Motor neuron (in vitro differentiated cells): Measurements from ENCODE around the gene RGS6. TPM values are rescaled to one million over a fixed set of nuclear protein-coding genes. Genes with fewer than 3 reads are reported as not detected.
"Not testable (repeated sequence)": the region's sequence is repeated elsewhere in the genome, so short reads cannot be mapped to it uniquely, and the experiment has no call there.

Experiments
- ATAC-seq, 8 experiments: fragments of 200-7000 bp; cut with Tn5 transposase; replicated peaks in 6 of 8; 2 replicates each; pipeline ENCODE4 v1.8.0; 2021; ENCODE audit warnings: mild to moderate bottlenecking in 8 of 8, moderate library complexity in 8 of 8
- H3K27ac ChIP-seq, 2 donors: fragments of 250-450 bp; sonication (Bioruptor Pico); 2 replicates each; pipeline ENCODE4 v1.9.0; 2021; ENCODE audit warnings: antibody characterized with exemption in 2 of 2, mild to moderate bottlenecking in 2 of 2, moderate library complexity in 1 of 2
- H3K4me1 ChIP-seq, 2 donors: fragments of 250-450 bp; sonication (Bioruptor Pico); replicated peaks in 1 of 2; 2 replicates each; pipeline ENCODE4 v1.6.1; 2021; ENCODE audit warnings: antibody characterized with exemption in 2 of 2, mild to moderate bottlenecking in 2 of 2, moderate library complexity in 1 of 2
- H3K4me3 ChIP-seq, 5 donors: fragments of 250-450 bp; sonication (Bioruptor Pico); 2 replicates each; pipeline ENCODE4 v1.9.0; 2021; ENCODE audit warnings: antibody characterized with exemption in 5 of 5, mild to moderate bottlenecking in 5 of 5, moderate library complexity in 4 of 5
- WGBS, 10 experiments: fragments of 450-650 bp; shearing (Covaris generic); methylation state at CpG; one replicate each; pipeline ENCODE4 v1.0.0; 2022; 5-methylcytosine and 5-hydroxymethylcytosine counted together
- in situ Hi-C, 9 experiments: fragments of 400-800 bp; cut with MboI; loops; one replicate each; pipeline ENCODE4 v1.15.0; 2021; ENCODE audit warnings: low sequenced_read_pairs in 9 of 9, low pct_unique_long_range_greater_than_20kb in 2 of 9; ENCODE audit not compliant: unreplicated experiment in 9 of 9
- total RNA-seq, 8 experiments: library from RNA; unstranded; fragments of 300-600 nt; gene quantifications; 2 replicates each; pipeline versions ENCODE4 v1.2.3 to v1.2.4, GENCODE V29; 2022

The RGS6 gene
- 10 to 100 TPM in 1 of 8 experiments, 1 to 10 TPM in 4, under 1 TPM in 3; 0.22 to 15.5 (median 1.3) TPM for total RNA-seq

DNA sequence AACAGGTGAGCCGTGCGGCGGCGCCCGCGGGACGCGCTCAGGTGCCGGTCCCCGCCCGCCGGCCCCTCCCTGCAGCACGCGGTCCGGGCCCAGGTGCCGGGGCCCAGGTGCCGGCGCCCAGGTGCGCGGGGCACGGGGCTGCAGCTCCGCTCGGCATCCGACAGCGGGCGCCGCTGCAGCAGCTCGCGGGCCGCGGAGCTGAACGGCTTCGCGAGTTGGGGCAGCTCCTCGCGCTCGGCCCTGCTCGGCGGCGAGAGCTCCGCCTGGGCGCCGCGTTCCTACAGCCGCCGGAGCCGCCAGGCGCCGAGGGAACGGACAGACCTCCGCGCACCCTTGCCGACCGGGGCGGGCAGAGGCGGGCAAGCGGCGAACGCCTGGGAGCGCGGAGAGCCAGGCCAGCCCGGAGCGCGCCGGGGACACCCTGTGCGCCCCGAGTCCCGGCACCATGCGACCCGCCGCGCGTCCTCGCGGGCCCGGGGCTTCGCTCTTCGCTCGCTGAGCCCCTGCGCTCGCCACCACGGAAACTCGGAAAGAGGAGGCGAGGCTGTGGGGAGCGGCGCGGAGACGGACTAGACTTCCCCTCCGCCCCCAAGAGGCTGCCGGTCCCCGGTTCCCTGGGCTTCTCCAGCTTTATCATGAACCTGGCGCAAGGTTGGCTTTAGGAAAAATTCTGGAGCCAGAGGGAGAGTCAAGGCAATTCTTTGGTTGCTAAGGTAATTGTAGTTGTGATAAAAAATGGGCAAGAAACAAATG lies at the start of gene RGS6:
Gene RGS6 (plus strand): TSS at position 201 of the 753 bp plus-strand sequence.
- Histone ChIP-seq H3K27ac (no peak within 1 kb of the TSS), H3K4me1 (peaks cover 6 to 10% of the 10 kb centered on the region in 2 donors), H3K4me3 (peak within 1 kb of the TSS; percentile 45 to 51 (median 50))
- in situ Hi-C loops = no loop called here
- 0 to 3% (median 0%) methylated on average over 1 to 14 of the region's 92 CpGs; no CpG with 5 or more reads in 4 of the 10 experiments for WGBS, 10 experiments
- ATAC-seq = peak; percentile 81 to 98 (median 91)

DNA sequence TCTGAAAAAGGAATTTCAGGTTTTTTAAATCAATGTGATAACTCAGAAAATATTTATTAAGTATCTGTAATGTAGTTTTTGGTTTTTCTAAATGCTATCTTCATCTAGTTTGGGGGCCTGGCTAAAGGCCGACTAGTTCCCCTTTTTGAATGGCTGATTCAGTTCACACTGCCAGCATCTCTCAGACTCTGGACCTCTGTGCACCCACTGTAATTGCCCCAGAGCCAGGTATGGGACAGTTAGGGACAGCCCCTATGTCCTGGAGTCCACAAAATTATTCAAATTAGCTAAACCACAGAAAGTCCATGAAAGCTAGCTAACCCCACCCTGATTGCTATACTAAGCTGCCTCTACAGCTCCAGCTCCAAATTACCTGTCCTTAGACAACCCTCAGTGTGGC lies 49.1 kb upstream of the RGS6 start:
- in situ Hi-C loops = no loop called here
- H3K4me1 ChIP-seq = no peaks in the 10 kb centered on the region
- ATAC-seq = no peak
- H3K27ac ChIP-seq = no peak overlapping the region
- 40 to 86% (median 73%) methylated on average over 1 of the region's 1 CpG; no CpG with 5 or more reads in 6 of the 10 experiments for WGBS, 10 experiments
- H3K4me3 ChIP-seq = no peak overlapping the region

DNA sequence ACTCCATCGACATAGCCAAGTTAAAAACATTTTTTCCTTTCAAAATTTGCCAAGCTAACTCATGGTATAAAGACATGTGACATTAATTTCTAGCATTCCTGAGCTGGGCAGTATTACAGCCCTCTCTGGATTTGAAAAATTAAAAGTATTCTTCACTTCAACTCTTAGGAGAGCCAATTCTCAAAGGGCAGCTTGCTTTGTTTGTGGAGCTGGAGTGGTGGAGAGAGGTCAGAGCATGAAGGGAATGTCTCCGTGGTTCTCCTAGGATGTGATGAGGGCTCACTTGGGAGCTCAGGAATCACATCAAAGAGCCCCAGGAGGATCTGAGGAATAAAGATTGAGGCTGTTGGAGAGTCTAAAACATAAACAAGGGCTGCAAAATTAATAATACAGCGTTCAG lies 46.9 kb upstream of the RGS6 start:
- H3K27ac ChIP-seq = no peak overlapping the region
- in situ Hi-C loops = no loop called here
- no peak for ATAC-seq
- no peak overlapping the region for H3K4me3 ChIP-seq
- 0 to 94% (median 70%) methylated on average over 1 to 3 of the region's 3 CpGs for WGBS, 10 experiments
- no peaks in the 10 kb centered on the region for H3K4me1 ChIP-seq

DNA sequence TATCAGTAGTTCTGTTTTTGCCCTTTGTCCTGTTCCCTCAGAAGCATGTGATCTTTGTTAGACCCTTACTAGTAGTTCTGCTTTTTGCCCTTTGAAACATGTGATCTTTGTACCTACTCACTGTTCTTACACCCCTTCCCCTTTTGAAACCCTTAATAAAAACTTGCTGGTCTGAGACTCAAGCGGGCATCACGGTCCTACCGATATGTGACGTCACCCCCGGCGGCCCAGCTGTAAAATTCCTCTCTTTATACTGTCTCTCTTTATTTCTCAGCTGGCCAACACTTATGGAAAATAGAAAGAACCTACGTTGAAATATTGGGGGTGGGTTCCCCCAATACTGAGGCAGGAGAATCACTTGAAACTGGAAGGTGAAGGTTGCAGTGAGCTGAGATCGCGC lies 44.4 kb upstream of the RGS6 start:
- ATAC-seq, H3K4me1 ChIP-seq, in situ Hi-C loops, H3K27ac ChIP-seq, H3K4me3 ChIP-seq: not testable (repeated sequence)
- WGBS, 10 experiments = 17 to 100% (median 86%) methylated on average over 2 to 9 of the region's 9 CpGs

DNA sequence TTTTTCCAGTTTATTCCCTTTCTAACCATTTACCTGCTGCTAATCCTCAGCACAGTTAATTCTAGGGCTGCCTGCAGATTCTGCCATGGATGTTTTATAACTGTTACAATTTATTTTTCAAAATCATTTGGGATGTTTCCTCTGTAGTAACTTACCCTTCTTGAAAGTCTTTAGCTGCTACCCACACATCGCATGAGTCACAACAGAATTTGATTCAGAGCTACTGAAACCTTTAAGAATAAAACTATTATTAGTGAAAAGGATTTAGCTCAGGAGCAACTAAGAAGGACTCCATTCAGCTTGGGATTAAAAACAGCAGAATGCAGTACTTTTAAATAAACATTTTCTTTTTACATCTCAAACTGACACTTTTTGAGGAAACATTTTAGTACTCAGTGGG lies 41.7 kb upstream of the RGS6 start:
- in situ Hi-C loops = no loop called here
- 45 to 100% (median 91%) methylated on average over 1 of the region's 1 CpG; no CpG with 5 or more reads in 1 of the 10 experiments for WGBS, 10 experiments

DNA sequence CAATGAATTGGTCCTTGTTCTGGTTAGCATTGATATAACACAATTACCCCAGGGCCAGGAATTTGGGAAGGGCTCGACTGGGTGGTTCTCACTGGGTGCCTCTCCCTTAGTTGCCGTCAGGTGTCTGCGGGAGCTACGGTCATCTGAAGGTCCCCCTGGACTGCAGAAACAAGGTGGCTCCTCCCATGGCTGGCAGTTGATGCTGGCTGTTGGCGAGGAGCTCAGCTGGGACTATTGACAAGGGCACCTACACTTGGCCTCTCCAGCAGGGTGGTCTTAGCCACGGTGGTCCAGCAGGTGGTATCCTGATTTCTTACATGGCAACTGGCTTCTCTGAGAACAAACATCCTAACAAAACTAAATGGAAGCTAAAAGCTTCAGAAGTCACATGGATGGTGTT lies 41.0 kb upstream of the RGS6 start:
- H3K4me3 ChIP-seq = no peak overlapping the region
- ATAC-seq = no peak
- in situ Hi-C loops = no loop called here
- H3K4me1 ChIP-seq = no peaks in the 10 kb centered on the region
- 50 to 100% methylated on average over 2 to 3 of the region's 6 CpGs; no CpG with 5 or more reads in 8 of the 10 experiments for WGBS, 10 experiments
- no peak overlapping the region for H3K27ac ChIP-seq

More for the DNA sequence above, 41.7 kb upstream of the RGS6 start:
- Histone ChIP-seq H3K4me1 (no peaks in the 10 kb centered on the region), H3K4me3 (no peak overlapping the region), H3K27ac (no peak overlapping the region)
- no peak for ATAC-seq

DNA sequence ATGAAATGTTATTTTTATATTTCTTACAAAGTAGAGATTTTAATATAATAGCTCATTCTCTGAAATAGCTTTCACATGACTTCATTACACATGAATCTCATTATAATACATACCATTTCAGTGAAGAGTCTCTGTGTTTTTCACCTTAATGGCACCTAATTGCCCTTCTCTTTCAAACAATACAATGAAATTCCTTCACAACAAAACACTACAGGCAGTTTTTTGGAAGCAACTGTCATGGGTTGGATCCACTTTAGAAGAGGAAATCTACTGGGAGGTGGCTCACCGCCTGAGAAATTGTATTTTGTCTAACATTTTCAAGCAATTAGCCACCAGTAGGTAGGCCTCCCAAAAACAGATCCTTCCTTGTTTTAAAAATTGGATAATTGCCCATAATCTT lies 40.3 kb upstream of the RGS6 start:
- no peak for ATAC-seq
- in situ Hi-C loops = no loop called here
- 33 to 83% (median 65%) methylated on average over 1 of the region's 1 CpG; no CpG with 5 or more reads in 2 of the 10 experiments for WGBS, 10 experiments
- no peaks in the 10 kb centered on the region for H3K4me1 ChIP-seq
- H3K27ac ChIP-seq = no peak overlapping the region
- no peak overlapping the region for H3K4me3 ChIP-seq

DNA sequence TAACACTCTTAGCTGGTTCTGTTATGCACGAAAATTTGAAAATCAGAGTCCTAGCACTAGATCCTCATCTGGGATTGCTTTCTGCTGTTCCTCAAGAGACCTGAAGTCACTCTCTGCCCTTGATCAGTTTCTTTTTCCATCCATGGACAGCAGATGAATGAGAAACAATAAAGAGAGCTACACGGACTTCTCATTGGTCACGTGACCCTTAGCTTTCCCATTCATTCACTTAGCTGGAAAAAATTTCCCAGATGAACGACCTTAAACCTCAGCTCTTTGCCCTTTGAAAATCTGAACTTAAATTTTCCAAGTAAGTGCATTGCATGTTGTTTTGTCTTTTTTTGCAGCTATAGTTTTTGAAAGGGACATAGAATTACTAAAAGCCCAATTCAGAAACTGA lies 27.2 kb upstream of the RGS6 start:
- H3K27ac ChIP-seq = no peak overlapping the region
- ATAC-seq = no peak
- WGBS, 10 experiments = 5 to 44% (median 30%) methylated on average over 1 to 4 of the region's 4 CpGs; no CpG with 5 or more reads in 1 of the 10 experiments
- in situ Hi-C loops = no loop called here
- no peak overlapping the region for H3K4me3 ChIP-seq
- peaks cover 0 to 5% of the 10 kb centered on the region in 2 donors for H3K4me1 ChIP-seq

DNA sequence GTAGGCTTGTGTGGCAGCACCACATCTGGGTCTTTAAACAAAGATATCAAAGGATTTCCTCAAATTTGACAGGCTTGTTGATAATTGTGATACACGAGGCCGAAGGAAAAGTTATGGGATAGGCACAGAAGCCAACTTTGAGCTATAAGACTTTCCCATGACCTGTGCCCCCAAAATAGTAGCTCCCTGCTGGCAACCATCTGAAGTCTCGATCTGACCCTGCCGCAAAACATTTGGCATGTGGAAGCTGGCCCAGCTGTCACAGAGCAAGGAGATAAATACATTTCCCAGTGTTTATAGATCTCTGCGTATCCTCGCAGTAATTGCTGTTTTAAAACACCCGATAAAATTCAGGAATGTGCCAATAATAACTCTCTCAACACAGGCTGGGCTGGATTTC lies 26.4 kb upstream of the RGS6 start:
- ATAC-seq = no peak
- in situ Hi-C loops = no loop called here
- H3K27ac ChIP-seq = no peak overlapping the region
- WGBS, 10 experiments = 0 to 75% (median 20%) methylated on average over 1 to 7 of the region's 7 CpGs; no CpG with 5 or more reads in 1 of the 10 experiments
- H3K4me1 ChIP-seq = peaks cover 0 to 5% of the 10 kb centered on the region in 2 donors
- no peak overlapping the region for H3K4me3 ChIP-seq

DNA sequence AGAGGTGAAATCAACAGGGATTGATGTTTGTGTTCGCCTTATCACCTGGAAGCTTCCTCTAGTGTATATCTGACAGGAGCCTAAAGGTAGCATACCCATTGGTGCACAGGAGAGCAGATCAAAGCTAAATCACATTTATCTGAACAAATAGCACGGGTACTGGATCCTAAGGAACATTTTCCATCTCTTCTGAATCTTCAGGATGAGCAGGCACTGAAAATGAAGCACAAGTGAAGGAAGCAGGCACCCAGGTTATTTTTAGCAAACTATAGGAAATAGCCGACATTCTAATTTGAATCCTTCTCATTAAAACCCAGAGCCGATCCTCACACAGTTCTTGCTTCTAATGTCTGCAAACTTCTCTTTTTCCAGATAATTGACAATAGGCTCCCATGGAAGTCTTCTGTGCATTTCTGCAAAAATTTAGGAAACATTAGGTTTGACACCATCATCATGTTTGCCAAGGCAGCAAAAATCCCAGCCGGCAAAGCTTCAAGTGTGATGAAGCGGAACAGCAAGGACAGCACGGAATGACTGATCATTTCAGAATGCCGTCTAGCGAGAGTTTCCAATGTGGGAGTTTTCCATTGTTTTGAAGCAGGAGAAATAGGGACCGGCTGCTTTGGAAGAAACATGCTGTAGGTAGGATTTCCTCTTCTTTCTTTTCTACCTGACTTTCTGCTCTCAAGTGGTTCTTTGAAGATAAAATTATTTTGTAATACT lies 24.3 kb upstream of the RGS6 start:
- Histone ChIP-seq H3K4me1 (peaks cover 0 to 5% of the 10 kb centered on the region in 2 donors), H3K27ac (no peak overlapping the region), H3K4me3 (no peak overlapping the region)
- 5 to 100% (median 44%) methylated on average over 1 to 8 of the region's 10 CpGs; no CpG with 5 or more reads in 1 of the 10 experiments for WGBS, 10 experiments
- in situ Hi-C loops = no loop called here
- no peak for ATAC-seq

DNA sequence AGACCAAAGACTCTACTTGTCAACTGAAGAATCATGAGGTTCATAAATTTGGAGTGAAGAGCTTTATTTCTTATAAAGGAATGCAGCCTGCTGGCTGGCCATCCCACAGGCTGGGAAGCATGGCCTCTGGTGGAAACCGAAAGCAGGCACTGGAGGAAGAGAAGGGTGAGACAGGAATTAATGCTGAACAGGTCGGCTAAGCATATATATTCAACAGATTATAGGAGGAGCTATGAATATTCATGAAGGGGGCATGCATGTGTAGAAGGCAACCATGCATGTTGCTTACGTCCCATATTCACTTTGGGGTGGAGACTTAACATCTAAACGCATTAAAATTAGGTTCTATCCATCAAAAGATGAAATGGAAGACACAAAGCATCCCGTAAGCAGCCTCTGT lies 20.6 kb upstream of the RGS6 start:
- H3K27ac ChIP-seq = no peak overlapping the region
- H3K4me3 ChIP-seq = no peak overlapping the region
- ATAC-seq = peak in 3 of 8 experiments; percentile 45 to 88 (median 70)
- WGBS, 10 experiments = 17 to 100% (median 79%) methylated on average over 1 to 5 of the region's 5 CpGs
- H3K4me1 ChIP-seq = no peaks in the 10 kb centered on the region
- in situ Hi-C loops = no loop called here

DNA sequence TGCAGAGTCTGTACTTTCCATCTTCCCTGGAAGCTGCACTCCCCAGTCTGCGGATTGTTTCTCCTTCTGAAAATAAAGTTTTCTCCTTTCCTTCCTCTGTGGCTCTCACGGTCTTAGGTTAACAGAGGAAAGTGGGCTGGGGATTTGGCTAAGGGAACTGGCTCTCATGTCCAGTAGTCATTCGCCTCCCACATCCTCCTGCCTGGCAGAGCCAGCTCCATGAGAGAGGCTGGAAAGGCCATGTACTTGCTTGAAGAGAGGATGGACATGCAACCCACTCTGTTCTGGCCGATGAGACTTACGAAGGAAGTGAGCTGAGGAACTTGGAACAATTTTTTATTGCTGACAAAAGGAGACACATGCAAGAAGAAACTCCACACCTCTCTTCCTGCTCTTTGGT lies 18.9 kb upstream of the RGS6 start:
- Histone ChIP-seq H3K27ac (no peak overlapping the region), H3K4me1 (no peaks in the 10 kb centered on the region), H3K4me3 (no peak overlapping the region)
- ATAC-seq = no peak
- in situ Hi-C loops = no loop called here
- WGBS, 10 experiments = 10 to 98% (median 87%) methylated on average over 2 to 5 of the region's 5 CpGs; no CpG with 5 or more reads in 2 of the 10 experiments

DNA sequence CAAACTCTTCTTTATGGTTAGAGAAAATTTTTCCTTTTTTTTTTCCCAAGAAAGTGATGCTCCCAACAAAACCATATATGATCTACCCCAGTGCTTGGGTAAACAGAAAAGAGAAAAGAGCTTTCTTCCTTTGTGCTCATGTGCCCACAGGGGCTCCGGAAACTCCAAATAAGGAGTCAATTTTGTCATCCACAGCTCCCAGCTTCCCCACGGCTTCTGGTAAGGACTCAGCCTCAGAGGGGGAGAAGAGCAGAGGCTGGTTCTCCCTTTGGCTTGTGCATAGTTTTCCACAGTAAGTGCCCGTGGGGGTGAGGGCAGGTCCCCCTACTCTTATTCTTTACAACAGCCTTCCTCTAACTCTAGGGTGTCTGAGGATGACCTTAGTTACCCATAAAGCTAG lies 13.3 kb upstream of the RGS6 start:
- no peak overlapping the region for H3K4me3 ChIP-seq
- 17 to 40% (median 33%) methylated on average over 1 to 2 of the region's 3 CpGs; no CpG with 5 or more reads in 3 of the 10 experiments for WGBS, 10 experiments
- ATAC-seq = peak in 5 of 8 experiments; percentile 38 to 95 (median 61)
- H3K27ac ChIP-seq = no peak overlapping the region
- H3K4me1 ChIP-seq = peaks cover 0 to 3% of the 10 kb centered on the region in 2 donors
- in situ Hi-C loops = no loop called here
